Stimulated activated CD8-positive, alpha-beta memory T cell treated with anti-CD3 and anti-CD28 coated beads, Interleukin-2, amount 100 ng/mL, for 48 hours (primary cell): ENCODE measurements around the gene TUBA3D.
"Not testable (repeated sequence)": the region's sequence is repeated elsewhere in the genome, so short reads cannot be mapped to it uniquely, and the experiment has no call there.

Experiments
- DNase-seq, 2 donors: peaks; one replicate each; pipeline ENCODE4 v3.0.0-alpha.2; 2020; ENCODE audit warnings: low read depth in 2 of 2

TUBA3D gene

GRCh38 chr2:131483981-131484820, 8.3 kb downstream of the TUBA3D start:
- DNase-seq: not testable (repeated sequence)

- DNase-seq: not testable (repeated sequence)
These were observed 9.1 kb downstream of the TUBA3D start for GRCh38 chr2:131484906-131485460.

GRCh38 chr2:131486201-131486902, 10.4 kb downstream of the TUBA3D start:
- DNase-seq: not testable (repeated sequence)

GRCh38 chr2:131488306-131489205, 12.6 kb downstream of the TUBA3D start:
- no peak for DNase-seq

- DNase-seq: not testable (repeated sequence)
These were observed 14.9 kb downstream of the TUBA3D start for GRCh38 chr2:131490616-131491468.

GRCh38 chr2:131491469-131491836, 15.5 kb downstream of the TUBA3D start:
- peak in 1 of 2 donors; percentile 5 for DNase-seq

GRCh38 chr2:131492015-131492417, 16.1 kb downstream of the TUBA3D start, which contains the start of gene MZT2A:
Gene MZT2A, minus strand, starts transcription at chr2:131492397. Its CDS starts 21 bp downstream, at chr2:131492376.
- not testable (repeated sequence) for DNase-seq

- DNase-seq: peak; percentile 90 to 92
These were observed 16.7 kb downstream of the TUBA3D start for GRCh38 chr2:131492418-131493198.

- DNase-seq: no peak
These were observed 17.5 kb downstream of the TUBA3D start for GRCh38 chr2:131493199-131493968.

- not testable (repeated sequence) for DNase-seq
These were observed 19.6 kb downstream of the TUBA3D start for GRCh38 chr2:131495506-131495905.

GRCh38 chr2:131498321-131498973, 22.5 kb downstream of the TUBA3D start:
- DNase-seq: not testable (repeated sequence)

GRCh38 chr2:131503587-131503986, 27.7 kb downstream of the TUBA3D start:
- not testable (repeated sequence) for DNase-seq

GRCh38 chr2:131504082-131504750, 28.3 kb downstream of the TUBA3D start:
- not testable (repeated sequence) for DNase-seq

GRCh38 chr2:131509615-131510014, 33.7 kb downstream of the TUBA3D start:
- no peak for DNase-seq

- not testable (repeated sequence) for DNase-seq
These were observed 35.5 kb downstream of the TUBA3D start for GRCh38 chr2:131511291-131511968.

GRCh38 chr2:131511969-131512870, 36.3 kb downstream of the TUBA3D start:
- not testable (repeated sequence) for DNase-seq
